Panc1 (cell line): ENCODE measurements around the gene SUCLA2.

Source experiments
- POLR2AphosphoS5 ChIP-seq: IDR thresholded peaks from 2 replicates; pipeline ENCODE4 v1.6.1; 2012; ENCODE audit warnings: mild to moderate bottlenecking, low read depth, low read length, moderate library complexity
- SIN3A ChIP-seq: IDR thresholded peaks from 2 replicates; pipeline ENCODE4 v1.6.1; 2012; ENCODE audit warnings: low read depth, mild to moderate bottlenecking, low read length, moderate library complexity, borderline replicate concordance; ENCODE audit not compliant: insufficient read depth
- TCF7L2 ChIP-seq: IDR thresholded peaks from 2 replicates; pipeline ENCODE4 v1.6.1; 2011; ENCODE audit warnings: mild to moderate bottlenecking, low read depth, low read length, inconsistent platforms
- TF ChIP-seq, protein P1 (sequence below): fragments of 450-650 bp; IDR thresholded peaks from 2 replicates; pipeline ENCODE4 v1.5.1; 2017; ENCODE audit warnings: mild to moderate bottlenecking
- TF ChIP-seq, protein P2 (sequence below), 2 experiments: IDR thresholded peaks; 2 replicates each; pipeline ENCODE4 v1.6.1; 2011 to 2012; ENCODE audit warnings: low read depth in 2 of 2, control low read depth in 1 of 2, low read length in 1 of 2, mild to moderate bottlenecking in 1 of 2, moderate library complexity in 1 of 2; ENCODE audit not compliant: insufficient read depth in 1 of 2

DNA sequence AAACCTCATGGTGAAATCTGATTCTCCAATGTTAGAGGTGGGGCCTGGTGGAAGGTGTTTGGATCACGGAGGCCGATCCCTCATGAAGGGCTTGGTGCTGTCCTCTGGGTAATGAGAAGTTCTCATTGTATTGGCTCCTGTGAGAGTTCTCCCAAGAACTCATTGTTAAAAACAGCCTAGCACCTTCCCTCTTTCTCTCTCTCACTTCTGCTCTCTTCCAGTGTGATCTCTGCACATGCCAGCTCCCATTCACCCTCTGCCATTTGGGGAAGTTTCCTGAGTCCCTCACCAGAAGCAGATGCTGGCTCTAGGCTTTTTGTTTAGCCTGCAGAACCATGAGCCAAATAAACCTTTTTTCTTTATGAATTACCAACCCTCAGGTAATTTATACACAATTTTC, 3.1 kb upstream of the SUCLA2 start:
- TF ChIP-seq, protein P1, sequence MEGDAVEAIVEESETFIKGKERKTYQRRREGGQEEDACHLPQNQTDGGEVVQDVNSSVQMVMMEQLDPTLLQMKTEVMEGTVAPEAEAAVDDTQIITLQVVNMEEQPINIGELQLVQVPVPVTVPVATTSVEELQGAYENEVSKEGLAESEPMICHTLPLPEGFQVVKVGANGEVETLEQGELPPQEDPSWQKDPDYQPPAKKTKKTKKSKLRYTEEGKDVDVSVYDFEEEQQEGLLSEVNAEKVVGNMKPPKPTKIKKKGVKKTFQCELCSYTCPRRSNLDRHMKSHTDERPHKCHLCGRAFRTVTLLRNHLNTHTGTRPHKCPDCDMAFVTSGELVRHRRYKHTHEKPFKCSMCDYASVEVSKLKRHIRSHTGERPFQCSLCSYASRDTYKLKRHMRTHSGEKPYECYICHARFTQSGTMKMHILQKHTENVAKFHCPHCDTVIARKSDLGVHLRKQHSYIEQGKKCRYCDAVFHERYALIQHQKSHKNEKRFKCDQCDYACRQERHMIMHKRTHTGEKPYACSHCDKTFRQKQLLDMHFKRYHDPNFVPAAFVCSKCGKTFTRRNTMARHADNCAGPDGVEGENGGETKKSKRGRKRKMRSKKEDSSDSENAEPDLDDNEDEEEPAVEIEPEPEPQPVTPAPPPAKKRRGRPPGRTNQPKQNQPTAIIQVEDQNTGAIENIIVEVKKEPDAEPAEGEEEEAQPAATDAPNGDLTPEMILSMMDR, result no peak
- TF ChIP-seq, protein P2, sequence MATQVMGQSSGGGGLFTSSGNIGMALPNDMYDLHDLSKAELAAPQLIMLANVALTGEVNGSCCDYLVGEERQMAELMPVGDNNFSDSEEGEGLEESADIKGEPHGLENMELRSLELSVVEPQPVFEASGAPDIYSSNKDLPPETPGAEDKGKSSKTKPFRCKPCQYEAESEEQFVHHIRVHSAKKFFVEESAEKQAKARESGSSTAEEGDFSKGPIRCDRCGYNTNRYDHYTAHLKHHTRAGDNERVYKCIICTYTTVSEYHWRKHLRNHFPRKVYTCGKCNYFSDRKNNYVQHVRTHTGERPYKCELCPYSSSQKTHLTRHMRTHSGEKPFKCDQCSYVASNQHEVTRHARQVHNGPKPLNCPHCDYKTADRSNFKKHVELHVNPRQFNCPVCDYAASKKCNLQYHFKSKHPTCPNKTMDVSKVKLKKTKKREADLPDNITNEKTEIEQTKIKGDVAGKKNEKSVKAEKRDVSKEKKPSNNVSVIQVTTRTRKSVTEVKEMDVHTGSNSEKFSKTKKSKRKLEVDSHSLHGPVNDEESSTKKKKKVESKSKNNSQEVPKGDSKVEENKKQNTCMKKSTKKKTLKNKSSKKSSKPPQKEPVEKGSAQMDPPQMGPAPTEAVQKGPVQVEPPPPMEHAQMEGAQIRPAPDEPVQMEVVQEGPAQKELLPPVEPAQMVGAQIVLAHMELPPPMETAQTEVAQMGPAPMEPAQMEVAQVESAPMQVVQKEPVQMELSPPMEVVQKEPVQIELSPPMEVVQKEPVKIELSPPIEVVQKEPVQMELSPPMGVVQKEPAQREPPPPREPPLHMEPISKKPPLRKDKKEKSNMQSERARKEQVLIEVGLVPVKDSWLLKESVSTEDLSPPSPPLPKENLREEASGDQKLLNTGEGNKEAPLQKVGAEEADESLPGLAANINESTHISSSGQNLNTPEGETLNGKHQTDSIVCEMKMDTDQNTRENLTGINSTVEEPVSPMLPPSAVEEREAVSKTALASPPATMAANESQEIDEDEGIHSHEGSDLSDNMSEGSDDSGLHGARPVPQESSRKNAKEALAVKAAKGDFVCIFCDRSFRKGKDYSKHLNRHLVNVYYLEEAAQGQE (IDR thresholded peaks at IDR 0.05; ENCODE audit: insufficient read depth in 1 of 2, low read depth in 2 of 2, low read length in 1 of 2), result no peak
- TF ChIP-seq POLR2AphosphoS5, result no peak
- TF ChIP-seq SIN3A, result no peak
- TF ChIP-seq TCF7L2, result no peak
